ENCODE results near the gene SOX10. TPM values are rescaled to one million over a fixed set of nuclear protein-coding genes. Genes with fewer than 3 reads are reported as not detected.

The SOX10 gene
- total and polyA plus RNA-seq, 9 of the 15 experiments (the other 6 are each of a cell fraction or from before 2014, with no cell fraction given) = not detected

GRCh38 chr22:37967147-37967546 is 17.2 kb downstream of the SOX10 start (continued):
- no peak for TF ChIP-seq MAX (CRISPR knock-in tag; IDR thresholded peaks at IDR 0.05)
- no peak for TF ChIP-seq ZHX1 (conservative IDR thresholded peaks at IDR 0.05; ENCODE audit: low read length)
- TF ChIP-seq PBX2 (CRISPR knock-in tag; IDR thresholded peaks at IDR 0.05; ENCODE audit: low read depth) = no peak
- TF ChIP-seq PBX2 (tag; conservative IDR thresholded peaks at IDR 0.05; ENCODE audit: low read depth) = no peak
- no peak for TF ChIP-seq ZNF766 (CRISPR knock-in tag; conservative IDR thresholded peaks at IDR 0.05)
- TF ChIP-seq NR4A1 (CRISPR knock-in tag; IDR thresholded peaks at IDR 0.05) = no peak
- no peak for TF ChIP-seq NR4A1 (tag; IDR thresholded peaks at IDR 0.05)
- no peak for TF ChIP-seq ZNF518B (CRISPR knock-in tag; IDR thresholded peaks at IDR 0.05)
